GM12801 (cell line): Measurements from ENCODE around the gene SLC5A6.

Experiments used
- CTCF ChIP-seq: IDR thresholded peaks from one replicate; pipeline ENCODE4 v1.5.1; 2011; ENCODE audit warnings: control low read depth; ENCODE audit not compliant: insufficient read length; ENCODE audit errors: extremely low read depth

The SLC5A6 gene

DNA sequence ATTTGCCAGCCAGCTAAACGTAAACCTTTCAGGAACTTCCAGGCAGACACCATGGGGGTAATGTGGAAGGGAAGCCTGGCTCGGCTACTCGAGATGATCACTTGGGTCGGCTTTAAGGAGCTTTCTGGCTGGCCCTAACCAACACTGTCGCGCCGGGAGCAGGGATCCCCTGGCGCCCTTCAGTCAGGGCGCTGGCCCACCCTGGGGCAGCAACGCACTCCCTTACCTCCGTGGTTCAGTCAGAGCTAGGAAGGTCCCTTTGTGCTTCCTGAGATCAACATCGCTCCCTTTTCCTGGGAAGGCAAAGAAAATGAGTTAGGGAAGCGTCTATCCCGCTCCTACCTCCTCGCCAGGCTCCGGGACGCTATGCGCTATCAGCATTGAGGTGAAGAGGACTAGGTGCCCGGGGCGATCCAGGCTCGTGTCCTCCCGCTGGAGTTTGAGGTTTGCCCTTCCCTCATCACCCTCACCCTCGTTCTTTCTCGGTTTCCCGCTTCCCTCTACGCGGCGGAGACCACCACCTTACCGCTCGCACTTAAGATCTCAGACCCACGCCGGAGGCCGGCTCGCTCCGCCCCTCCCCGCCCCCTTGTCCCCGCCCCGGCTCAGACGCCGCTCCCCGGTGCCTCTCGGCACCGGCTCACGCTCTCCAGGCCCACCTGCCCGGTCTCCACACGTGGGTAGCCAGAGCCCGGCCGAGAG is 676 bp downstream of the SLC5A6 start:
- no peak for TF ChIP-seq CTCF

GRCh38 chr2:27209621-27210401 is 2.3 kb downstream of the SLC5A6 start:
- no peak for TF ChIP-seq CTCF

DNA sequence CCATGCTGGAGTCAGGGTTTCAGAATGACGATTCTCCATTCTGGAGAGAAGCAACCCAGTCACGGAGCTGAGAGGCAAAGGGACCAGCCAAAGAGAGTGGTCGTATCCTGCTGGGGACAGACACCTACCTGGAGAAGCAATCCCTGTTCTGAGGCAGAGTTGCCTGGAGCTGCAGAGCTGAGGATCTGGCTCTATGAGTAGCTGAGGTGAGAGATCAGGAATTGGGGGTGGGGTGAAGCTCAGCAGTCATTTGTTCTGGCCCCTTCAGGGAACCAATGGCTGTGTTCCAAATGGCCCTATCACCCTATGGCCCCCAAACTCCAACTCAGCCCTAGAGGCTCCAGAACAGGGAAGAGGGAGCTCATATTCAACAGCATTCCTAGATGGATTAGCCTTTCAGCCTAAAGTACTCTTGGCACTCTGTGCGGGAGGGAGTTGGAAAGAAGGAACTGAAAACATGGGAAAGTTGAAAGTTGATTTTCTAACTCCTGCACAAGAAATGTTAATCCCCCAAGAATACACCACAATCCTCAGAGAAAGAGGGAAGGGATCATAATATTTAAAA is 3.5 kb downstream of the SLC5A6 start:
- TF ChIP-seq CTCF: no peak

DNA sequence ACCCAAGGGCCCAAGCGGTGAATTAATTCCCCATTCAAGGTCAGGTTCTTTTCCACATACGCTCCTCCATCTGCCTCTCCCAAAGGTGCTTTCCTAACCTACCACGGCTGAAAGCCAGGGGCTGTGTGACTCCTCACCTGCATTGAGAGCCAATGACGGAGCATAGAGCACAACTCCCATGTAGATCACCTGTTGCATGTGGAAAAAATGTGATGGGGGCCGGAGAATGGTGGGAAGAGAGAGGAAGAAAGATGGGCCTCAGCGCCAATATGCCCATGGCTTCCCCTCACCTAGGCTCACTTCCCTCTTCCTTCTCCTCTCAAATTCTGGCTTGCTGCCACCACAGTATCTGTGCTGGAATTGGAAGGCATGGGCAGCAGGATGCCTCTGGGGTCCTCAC is 5.7 kb downstream of the SLC5A6 start:
- no peak for TF ChIP-seq CTCF

- TF ChIP-seq CTCF: no peak
Observed at GRCh38 chr2:27205206-27205605, 6.9 kb downstream of the SLC5A6 start.

DNA sequence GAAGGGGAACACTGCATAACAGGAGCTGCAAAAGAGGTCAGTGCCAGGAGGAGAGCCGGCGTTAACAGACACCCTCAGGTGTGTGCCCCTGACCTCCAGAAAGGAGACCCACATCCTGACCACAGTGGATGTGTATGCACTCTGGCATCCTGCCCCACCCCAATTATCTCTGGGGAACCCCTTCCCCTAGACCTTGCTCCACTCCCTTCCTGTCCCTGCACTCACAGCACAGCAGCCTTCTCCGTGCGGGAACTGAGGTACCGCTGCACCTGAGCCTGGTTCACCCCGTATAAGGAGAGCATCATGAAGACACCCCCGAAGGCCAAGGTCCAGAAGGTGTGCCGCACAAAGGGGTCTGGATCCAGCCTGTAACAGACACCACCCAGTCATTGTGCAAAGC is 7.5 kb downstream of the SLC5A6 start:
- no peak for TF ChIP-seq CTCF

DNA sequence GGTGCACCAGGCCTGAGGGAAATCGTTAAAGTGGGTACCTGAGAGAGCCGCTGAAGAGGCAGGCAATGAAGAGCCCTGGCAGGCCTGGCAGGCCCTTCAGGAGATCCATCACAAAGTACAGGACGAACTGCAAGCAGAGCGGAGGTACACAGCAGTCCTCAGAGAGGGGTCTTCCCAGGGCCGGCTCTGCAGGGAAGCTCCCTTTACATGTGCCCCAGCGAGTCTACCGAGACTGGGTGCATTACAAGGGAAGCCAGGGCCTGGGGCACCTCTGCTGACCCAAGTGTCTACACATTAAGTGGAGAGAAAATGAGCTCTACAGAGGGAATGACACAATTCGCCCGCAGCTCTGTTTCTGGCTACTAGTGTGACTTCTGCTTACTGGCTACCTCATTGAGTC is 8.3 kb downstream of the SLC5A6 start:
- no peak for TF ChIP-seq CTCF
